B cell (primary cell): ENCODE measurements around the gene FXYD4. TPM values are rescaled to one million over a fixed set of nuclear protein-coding genes. Genes with fewer than 3 reads are reported as not detected.

Experiments
- ATAC-seq: fragments of 200-7000 bp; cut with Tn5 transposase; one replicate; pipeline ENCODE4 v1.10.0; 2021; ENCODE audit warnings: low read depth, mild to moderate bottlenecking, moderate number of reproducible peaks, moderate library complexity
- CTCF ChIA-PET: fragments of 350-600 bp; sonication (Branson Sonifier 250); formaldehyde crosslinking; loops from one replicate; lab custom pipeline; 2021; ENCODE audit warnings: antibody characterized with exemption, inconsistent platforms; lab: Charles Lee
- POLR2A ChIA-PET: fragments of 350-600 bp; sonication (Branson Sonifier 250); formaldehyde crosslinking; loops from one replicate; lab custom pipeline; 2021; ENCODE audit warnings: antibody characterized with exemption; lab: Charles Lee
- DNase-seq: peaks from one replicate; pipeline ENCODE4 v3.0.0; 2013
- H2AFZ ChIP-seq: 2 replicates; pipeline ENCODE4 v1.6.1; 2012; ENCODE audit warnings: mild to moderate bottlenecking, low read depth, low read length; ENCODE audit not compliant: insufficient read depth, poor library complexity, severe bottlenecking
- H3K27ac ChIP-seq, 2 donors: 1 replicate in 1 of 2; 2 replicates in 1 of 2; pipeline ENCODE4 v1.5.1; 2012 to 2013; ENCODE audit warnings: low read length in 2 of 2, mild to moderate bottlenecking in 2 of 2, moderate library complexity in 1 of 2
- H3K27me3 ChIP-seq, 4 experiments: fragments of 200-600 bp in 1 of 4; sonication (generic) in 1 of 4; replicated peaks in 1 of 4; 1 replicate in 2 of 4; 2 replicates in 2 of 4; pipeline versions ENCODE4 v1.6.1 to v1.7.0; 2013 to 2016; ENCODE audit warnings: low read length in 3 of 4, mild to moderate bottlenecking in 2 of 4, mixed read lengths in 1 of 4, moderate library complexity in 1 of 4; ENCODE audit not compliant: insufficient read depth in 4 of 4, control insufficient read depth in 3 of 4; ENCODE audit errors: control extremely low read depth in 1 of 4
- H3K36me3 ChIP-seq, 2 experiments: replicated peaks in 1 of 2; 1 replicate in 1 of 2; 2 replicates in 1 of 2; pipeline versions ENCODE4 v1.6.1 to v1.7.1; 2013; ENCODE audit warnings: low read length in 1 of 2; ENCODE audit not compliant: insufficient read depth in 2 of 2, control insufficient read depth in 1 of 2; ENCODE audit errors: control extremely low read depth in 1 of 2, extremely low read depth in 1 of 2
- H3K4me1 ChIP-seq, 2 donors: fragments of 200-600 bp in 1 of 2; sonication (generic) in 1 of 2; 1 replicate in 1 of 2; 2 replicates in 1 of 2; pipeline versions ENCODE4 v1.5.1 to v1.6.1; 2013 to 2017; ENCODE audit warnings: low read length in 2 of 2; ENCODE audit not compliant: control insufficient read depth in 2 of 2, insufficient read depth in 2 of 2
- H3K4me2 ChIP-seq: replicated peaks from 2 replicates; pipeline ENCODE3; 2012; ENCODE audit warnings: mild to moderate bottlenecking, low read depth, low read length; ENCODE audit not compliant: poor library complexity, severe bottlenecking
- H3K4me3 ChIP-seq, 5 experiments: fragments of 200-600 bp in 1 of 5; sonication (generic) in 1 of 5; 1 replicate in 3 of 5; 2 replicates in 2 of 5; pipeline versions ENCODE4 v1.5.1 to v1.7.0; 2011 to 2016; ENCODE audit warnings: low read length in 4 of 5, mild to moderate bottlenecking in 4 of 5, low read depth in 2 of 5, control low read depth in 1 of 5, moderate library complexity in 1 of 5; ENCODE audit not compliant: insufficient read depth in 1 of 5; ENCODE audit errors: control extremely low read depth in 1 of 5, extremely low read depth in 1 of 5
- H3K79me2 ChIP-seq: fragments of 200-600 bp; sonication (generic); one replicate; pipeline ENCODE4 v1.6.0; 2016; ENCODE audit warnings: low read length; ENCODE audit not compliant: control insufficient read depth, insufficient read depth
- H3K9ac ChIP-seq: fragments of 200-600 bp; sonication (generic); 2 replicates; pipeline ENCODE4 v1.6.1; 2017; ENCODE audit warnings: mild to moderate bottlenecking, low read length, moderate library complexity
- H3K9me3 ChIP-seq, 3 donors: one replicate each; pipeline versions ENCODE4 v1.6.1 to v1.7.1; 2013; ENCODE audit warnings: low read length in 2 of 3; ENCODE audit not compliant: control insufficient read depth in 2 of 3, insufficient read depth in 1 of 3; ENCODE audit errors: control extremely low read depth in 1 of 3
- H4K20me1 ChIP-seq: 2 replicates; pipeline ENCODE4 v1.6.0; 2012; ENCODE audit warnings: mild to moderate bottlenecking, low read length; ENCODE audit not compliant: insufficient read depth, control insufficient read depth, poor library complexity, severe bottlenecking
- H3K27ac Mint-ChIP-seq: one replicate; pipeline ENCODE4 v1.8.0; 2021; ENCODE audit warnings: mixed read lengths
- H3K27me3 Mint-ChIP-seq: one replicate; pipeline ENCODE4 v1.8.0; 2021; ENCODE audit warnings: mixed read lengths
- H3K4me1 Mint-ChIP-seq: one replicate; pipeline ENCODE4 v1.8.0; 2021; ENCODE audit warnings: mixed read lengths
- H3K4me3 Mint-ChIP-seq: one replicate; pipeline ENCODE4 v1.8.0; 2021; ENCODE audit warnings: mixed read lengths
- H3K9me3 Mint-ChIP-seq: one replicate; pipeline ENCODE4 v1.8.0; 2022; ENCODE audit warnings: mixed read lengths; ENCODE audit not compliant: insufficient read depth
- CTCF ChIP-seq: fragments of 200-600 bp; IDR thresholded peaks from one replicate; pipeline ENCODE4 v1.8.0; 2022; ENCODE audit warnings: antibody characterized with exemption, mild to moderate bottlenecking
- EZH2 ChIP-seq: IDR thresholded peaks from 2 replicates; pipeline ENCODE4 v1.6.1; 2012; ENCODE audit warnings: borderline replicate concordance, low read depth, mild to moderate bottlenecking, moderate library complexity, low read length; ENCODE audit not compliant: insufficient read depth, poor library complexity, severe bottlenecking
- WGBS: methylation state at CpG from one replicate; pipeline ENCODE4 v1.1.5; 2013; ENCODE audit warnings: missing lambda C conversion rate; ENCODE audit not compliant: insufficient coverage; 5-methylcytosine and 5-hydroxymethylcytosine counted together
- intact Hi-C: fragments of 100-400 bp; cut with micrococcal nuclease; formaldehyde crosslinking; loops from one replicate; pipeline ENCODE4 v1.10.0; 2022
- polyA plus RNA-seq: library from polyadenylated mRNA; depleted of rRNA; stranded (reverse); fragments of >200 nt; gene quantifications from 2 replicates; pipeline ENCODE4 v1.2.3, GENCODE V29; 2012
- total RNA-seq, 2 donors: library from RNA; stranded (reverse); fragments of 120-200 nt in 1 of 2; gene quantifications; 1 replicate in 1 of 2; 2 replicates in 1 of 2; pipeline versions ENCODE4 v1.2.3 to v1.2.4, GENCODE V29; 2013 to 2022

FXYD4 gene
- total and polyA plus RNA-seq, 2 donors (not counting 1 experiment from before 2014, with no cell fraction given): not detected

- Mint-ChIP-seq H3K4me3 (peak overlapping the region; percentile 98), H3K4me1 (peaks cover 20% of the 10 kb centered on the region), H3K9me3 (no peaks in the 10 kb centered on the region), H3K27me3 (no peaks in the 10 kb centered on the region), H3K27ac (peak overlapping the region; percentile 98)
- H2AFZ ChIP-seq: peak overlapping the region; percentile 67
- ChIA-PET CTCF (interaction anchor here (0.6 to 1.9 kb wide), 5 partner anchors 9 to 269 kb away, joined by 4 to 13 read pairs (median 6); partner anchors contain the start of gene ZNF487), POLR2A (interaction anchor here (0.6 to 3.0 kb wide), 12 partner anchors 8 to 208 kb away, joined by 3 to 19 read pairs (median 8); partner anchors contain the start of gene ZNF487)
- H4K20me1 ChIP-seq: peaks cover 36% of the 10 kb centered on the region
- H3K9me3 ChIP-seq: no peaks in the 10 kb centered on the region
- peak; percentile 0 for ATAC-seq
- peaks cover 61% of the 10 kb centered on the region for H3K79me2 ChIP-seq
- WGBS: 1% methylated on average over 41 of the region's 46 CpGs
- peak overlapping the region; percentile 99 for H3K9ac ChIP-seq
- H3K27ac ChIP-seq: peak overlapping the region; percentile 100
- H3K27me3 ChIP-seq: no peaks in the 10 kb centered on the region
- peaks cover 21 to 37% of the 10 kb centered on the region in 2 donors for H3K4me1 ChIP-seq
- H3K4me3 ChIP-seq: peak overlapping the region; percentile 79 to 92 (median 83)
- no peaks in the 10 kb centered on the region for H3K36me3 ChIP-seq
- DNase-seq: peak; percentile 69
- peak overlapping the region; percentile 100 for H3K4me2 ChIP-seq
- no peak for TF ChIP-seq EZH2
- TF ChIP-seq CTCF: no peak
- intact Hi-C loops: loop anchor here (1.0 to 5.0 kb wide), 8 partner anchors 11 to 857 kb away; partner anchors contain the start of genes BMS1, CSGALNACT2, ZNF32 and ZNF33B
Measured at GRCh38 chr10:43409385-43410109, 38.1 kb downstream of the FXYD4 start.

- no peak for ATAC-seq
Measured at GRCh38 chr10:43410345-43410744, 38.9 kb downstream of the FXYD4 start.

More at GRCh38 chr10:43410345-43410744, 38.9 kb downstream of the FXYD4 start:
- Histone ChIP-seq H3K79me2 (peaks cover 55% of the 10 kb centered on the region), H3K9me3 (no peaks in the 10 kb centered on the region), H3K4me1 (peaks cover 15 to 30% of the 10 kb centered on the region in 2 donors), H3K9ac (no peak overlapping the region), H4K20me1 (peaks cover 29% of the 10 kb centered on the region), H2AFZ (no peak overlapping the region), H3K4me3 (peak overlapping the region in 1 of 5 experiments; percentile 79), H3K27me3 (no peaks in the 10 kb centered on the region), H3K36me3 (no peaks in the 10 kb centered on the region), H3K27ac (peak overlapping the region; percentile 100), H3K4me2 (peak overlapping the region; percentile 100)
- peak overlapping the region; percentile 98 for H3K27ac Mint-ChIP-seq
- no peak for DNase-seq
- 93% methylated on average over 13 of the region's 14 CpGs for WGBS
- H3K9me3 Mint-ChIP-seq: no peaks in the 10 kb centered on the region
- H3K27me3 Mint-ChIP-seq: no peaks in the 10 kb centered on the region
- peak overlapping the region; percentile 98 for H3K4me3 Mint-ChIP-seq
- no peak for TF ChIP-seq EZH2
- TF ChIP-seq CTCF: no peak
- CTCF ChIA-PET: interaction anchor here (1.1 to 1.9 kb wide), 5 partner anchors 9 to 47 kb away, joined by 4 to 13 read pairs (median 6); partner anchors contain the start of gene ZNF487
- intact Hi-C loops: no loop called here
- POLR2A ChIA-PET: interaction anchor here (0.8 to 3.0 kb wide), 4 partner anchors 10 to 27 kb away, joined by 4 to 19 read pairs (median 5); partner anchors contain the start of gene ZNF487
- H3K4me1 Mint-ChIP-seq: peaks cover 16% of the 10 kb centered on the region
